GM21367 (cell line): ENCODE results near the gene HSPA1B.
"Not testable (repeated sequence)": the region's sequence is repeated elsewhere in the genome, so short reads cannot be mapped to it uniquely, and the experiment has no call there.

Experiments
- ATAC-seq: cut with Tn5 transposase; IDR thresholded peaks from one replicate; pipeline ENCODE4 v1.9.1; 2021; ENCODE audit not compliant: unreplicated experiment

Gene HSPA1B

DNA sequence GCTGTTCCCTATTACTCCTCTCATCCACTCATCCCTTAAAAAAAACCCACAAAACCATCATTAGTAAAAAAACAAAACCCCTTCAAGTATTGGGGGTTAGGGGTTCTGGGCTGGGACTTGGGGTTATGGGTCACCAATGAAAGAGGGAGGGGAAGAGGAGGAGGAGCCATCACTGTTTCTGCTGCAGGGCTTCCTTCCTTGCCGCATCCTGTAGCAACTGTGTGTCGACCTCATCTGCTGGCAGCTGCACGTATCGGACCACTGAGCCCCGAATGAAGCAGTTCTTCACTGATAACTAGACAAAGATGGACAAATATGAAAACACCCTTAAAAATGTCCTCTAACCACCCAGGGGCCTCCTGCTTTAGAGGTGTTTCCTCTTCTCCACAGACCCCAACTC, 29.9 kb upstream of the HSPA1B start:
- no peak for ATAC-seq

DNA sequence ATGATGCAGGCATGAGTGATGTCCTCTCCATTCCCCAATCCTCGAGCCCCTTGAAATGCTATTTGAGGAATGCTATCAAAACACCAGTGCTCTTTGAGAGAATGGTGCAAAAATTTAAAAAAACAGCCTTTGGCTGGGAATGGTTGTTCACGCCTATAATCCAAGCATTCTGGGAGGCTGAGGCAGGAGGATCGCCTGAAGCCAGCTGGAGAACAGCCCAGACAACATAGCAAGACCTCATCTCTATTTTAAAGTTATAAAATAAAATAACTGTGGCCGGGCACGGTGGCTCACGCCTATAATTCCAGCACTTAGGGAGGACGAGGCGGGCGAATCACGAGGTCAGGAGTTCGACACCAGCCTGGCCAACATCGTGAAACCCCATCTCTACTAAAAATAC, 27.8 kb upstream of the HSPA1B start:
- ATAC-seq, result no peak

GRCh38 chr6:31801031-31801927, 26.3 kb upstream of the HSPA1B start:
- ATAC-seq, result not testable (repeated sequence)

DNA sequence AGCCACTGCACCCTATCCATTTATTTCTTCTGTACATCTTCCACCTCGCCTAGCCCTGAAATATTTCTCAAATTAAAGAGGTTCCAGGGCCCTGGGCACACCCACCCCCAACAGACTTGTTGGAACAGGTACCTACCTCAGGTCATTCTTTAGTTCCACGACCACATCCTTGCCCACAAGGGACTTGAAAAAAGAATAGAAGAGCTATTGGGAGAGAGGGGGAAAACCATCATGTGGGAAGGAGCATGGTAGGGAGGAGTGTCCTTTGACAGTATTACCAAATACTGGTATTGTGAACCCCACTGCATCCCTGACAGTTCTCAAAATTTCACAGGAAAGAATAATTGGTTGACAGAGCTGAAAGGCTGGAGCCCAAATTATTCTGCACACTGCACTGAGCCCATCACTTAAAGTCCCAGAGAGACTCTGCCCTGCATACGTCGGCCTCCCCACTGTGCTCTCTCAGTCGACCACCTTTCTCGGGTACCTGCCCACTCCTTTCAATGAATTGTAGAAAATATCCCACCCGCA, 21.5 kb upstream of the HSPA1B start:
- no peak for ATAC-seq

DNA sequence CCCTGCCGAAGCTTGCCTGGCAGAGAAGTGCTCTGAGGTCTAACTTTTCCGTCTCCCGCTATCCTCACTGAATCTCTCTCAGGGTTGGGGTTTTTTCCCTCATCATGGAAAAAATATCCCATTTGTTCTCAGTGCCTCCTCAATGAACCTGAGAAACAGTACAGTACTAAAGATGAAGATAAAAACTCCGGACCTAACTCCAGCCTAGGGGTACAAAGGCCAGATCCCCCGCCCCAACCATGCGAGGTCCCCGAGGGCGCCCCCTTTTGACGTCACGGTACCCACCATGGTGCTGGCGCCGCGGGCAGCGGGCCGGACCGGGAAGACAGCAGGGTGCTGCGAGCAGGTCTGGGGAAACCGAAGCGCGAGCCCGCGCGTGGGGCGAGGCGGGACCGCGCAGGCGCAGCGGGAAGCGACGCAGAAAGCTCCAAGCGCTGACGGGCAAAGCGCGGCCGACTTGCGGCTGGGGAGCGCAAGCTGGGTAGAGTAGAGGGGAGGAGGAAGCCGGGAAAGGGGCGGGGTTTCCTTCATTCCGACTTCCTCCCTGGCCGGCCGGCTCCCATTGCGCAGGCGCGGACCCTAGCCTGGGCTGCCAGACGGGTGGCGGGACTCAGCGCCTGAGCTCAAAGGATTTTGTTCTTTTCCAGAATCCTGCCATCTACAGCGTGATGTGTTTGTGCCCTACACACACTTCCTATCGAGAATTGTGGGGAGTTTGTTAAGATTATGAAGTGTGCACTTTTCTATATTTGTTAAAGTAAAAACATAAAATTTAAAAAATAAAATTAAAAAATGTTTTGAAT, 20.9 kb upstream of the HSPA1B start, which contains the start of gene LSM2:
LSM2 (minus strand) TSS at position 497 of the 803 bp plus-strand sequence; CDS start at position 288, 209 bp downstream.
- ATAC-seq, result peak; percentile 74

GRCh38 chr6:31808599-31808998, 18.9 kb upstream of the HSPA1B start:
- not testable (repeated sequence) for ATAC-seq

GRCh38 chr6:31811645-31812044, 15.9 kb upstream of the HSPA1B start:
- no peak for ATAC-seq

- ATAC-seq, result no peak
These were observed 14.1 kb upstream of the HSPA1B start for GRCh38 chr6:31813465-31813849.

DNA sequence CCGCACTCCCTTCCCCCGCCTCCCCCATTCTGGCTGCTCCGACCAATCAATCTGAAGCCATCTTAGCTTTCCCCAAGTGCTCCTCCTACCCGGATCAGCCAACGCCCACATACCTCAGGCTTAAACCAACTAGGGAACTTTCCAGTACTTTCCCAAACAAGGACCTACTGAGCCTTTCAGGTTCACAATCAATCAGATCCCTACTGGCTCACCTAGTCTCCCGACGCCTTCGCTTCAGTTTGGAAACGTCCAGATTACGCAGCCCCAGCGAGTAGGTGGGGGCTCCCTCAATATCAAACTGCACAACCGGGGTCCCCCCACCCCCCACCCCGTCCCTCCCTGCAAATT, 12.9 kb upstream of the HSPA1B start:
- no peak for ATAC-seq

DNA sequence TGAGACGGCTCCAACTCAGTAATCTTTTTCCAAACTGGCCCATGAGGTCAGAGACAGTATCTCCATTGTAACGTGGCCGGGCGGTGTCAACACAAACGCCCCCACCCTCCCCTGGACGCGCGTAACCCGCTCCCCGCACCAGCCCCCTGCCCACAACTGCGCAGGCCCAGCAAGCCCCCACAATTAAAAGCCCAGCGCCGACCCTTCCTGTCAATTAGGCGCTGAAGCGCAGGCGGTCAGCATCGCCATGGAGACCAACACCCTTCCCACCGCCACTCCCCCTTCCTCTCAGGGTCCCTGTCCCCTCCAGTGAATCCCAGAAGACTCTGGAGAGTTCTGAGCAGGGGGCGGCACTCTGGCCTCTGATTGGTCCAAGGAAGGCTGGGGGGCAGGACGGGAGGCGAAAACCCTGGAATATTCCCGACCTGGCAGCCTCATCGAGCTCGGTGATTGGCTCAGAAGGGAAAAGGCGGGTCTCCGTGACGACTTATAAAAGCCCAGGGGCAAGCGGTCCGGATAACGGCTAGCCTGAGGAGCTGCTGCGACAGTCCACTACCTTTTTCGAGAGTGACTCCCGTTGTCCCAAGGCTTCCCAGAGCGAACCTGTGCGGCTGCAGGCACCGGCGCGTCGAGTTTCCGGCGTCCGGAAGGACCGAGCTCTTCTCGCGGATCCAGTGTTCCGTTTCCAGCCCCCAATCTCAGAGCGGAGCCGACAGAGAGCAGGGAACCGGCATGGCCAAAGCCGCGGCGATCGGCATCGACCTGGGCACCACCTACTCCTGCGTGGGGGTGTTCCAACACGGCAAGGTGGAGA, 12.3 kb upstream of the HSPA1B start, which contains the start of the genes HSPA1A and HSPA1L:
HSPA1A (plus strand) TSS at position 519 of the 814 bp plus-strand sequence; CDS start at position 733, 214 bp downstream.
HSPA1L (minus strand) TSS at position 259 of the 814 bp plus-strand sequence. CDS start 3,311 bp downstream, outside the sequence.
- no peak for ATAC-seq

GRCh38 chr6:31817133-31817928, 10.2 kb upstream of the HSPA1B start:
- ATAC-seq, result not testable (repeated sequence)

- ATAC-seq, result not testable (repeated sequence)
These were observed 9.5 kb upstream of the HSPA1B start for GRCh38 chr6:31817929-31818511.

DNA sequence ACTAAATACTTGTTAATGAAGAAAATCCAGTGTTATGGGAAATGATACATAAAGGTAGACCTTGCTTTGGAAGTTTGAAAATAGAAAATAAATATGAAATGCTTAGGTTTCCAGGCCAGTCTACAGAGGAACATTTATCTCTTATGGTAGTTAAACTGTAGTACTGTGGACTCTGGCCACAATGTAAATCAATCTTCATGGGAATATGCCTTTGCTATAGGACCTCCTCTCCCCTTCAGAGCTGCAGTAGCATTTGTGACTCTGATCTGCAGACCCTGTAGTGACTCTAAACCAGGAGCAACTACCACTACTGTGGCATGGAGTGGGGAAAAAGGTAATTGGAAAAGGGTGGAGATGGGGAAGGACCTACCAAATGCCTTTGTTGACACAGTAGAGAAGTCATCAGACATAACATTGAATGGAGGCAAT, 7.7 kb upstream of the HSPA1B start:
- no peak for ATAC-seq

GRCh38 chr6:31820399-31820798, 7.1 kb upstream of the HSPA1B start:
- not testable (repeated sequence) for ATAC-seq

DNA sequence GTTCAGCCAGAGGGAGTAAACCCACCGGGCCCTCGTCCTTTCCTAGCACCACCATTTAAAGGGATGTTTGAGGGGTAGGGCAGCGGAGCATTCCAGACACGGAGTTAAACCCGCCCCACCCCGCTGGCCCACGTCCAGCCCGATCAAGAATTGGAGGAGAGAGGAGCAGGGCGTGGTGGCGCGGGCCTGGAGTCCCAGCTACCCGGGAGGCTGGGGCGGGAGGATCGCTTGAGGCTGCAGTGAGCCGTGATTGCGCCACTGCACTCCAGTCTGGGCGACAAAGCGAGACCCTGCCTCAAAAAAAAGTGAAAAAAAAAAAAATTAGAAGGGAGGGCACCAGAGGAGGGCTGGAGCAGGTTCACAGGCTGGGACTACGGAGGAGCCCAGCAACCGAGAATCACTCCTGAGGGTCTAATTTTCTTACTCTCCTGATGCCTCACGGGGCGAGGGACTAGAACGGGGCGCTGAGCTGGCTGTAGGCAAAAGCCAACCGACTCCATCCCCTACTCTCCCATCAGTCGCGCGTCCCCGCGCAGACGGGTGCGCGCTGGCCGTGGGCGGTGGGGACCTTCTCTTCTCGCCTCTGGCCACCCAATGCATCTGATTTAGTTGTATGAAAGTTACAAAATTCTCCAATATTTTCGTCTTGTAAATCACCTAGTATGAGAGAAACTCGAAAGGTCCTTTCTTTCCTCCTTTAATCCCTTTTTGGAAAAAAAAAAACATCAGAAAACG, 6.1 kb upstream of the HSPA1B start:
- ATAC-seq, result no peak

GRCh38 chr6:31822036-31822821, 5.3 kb upstream of the HSPA1B start:
- no peak for ATAC-seq

DNA sequence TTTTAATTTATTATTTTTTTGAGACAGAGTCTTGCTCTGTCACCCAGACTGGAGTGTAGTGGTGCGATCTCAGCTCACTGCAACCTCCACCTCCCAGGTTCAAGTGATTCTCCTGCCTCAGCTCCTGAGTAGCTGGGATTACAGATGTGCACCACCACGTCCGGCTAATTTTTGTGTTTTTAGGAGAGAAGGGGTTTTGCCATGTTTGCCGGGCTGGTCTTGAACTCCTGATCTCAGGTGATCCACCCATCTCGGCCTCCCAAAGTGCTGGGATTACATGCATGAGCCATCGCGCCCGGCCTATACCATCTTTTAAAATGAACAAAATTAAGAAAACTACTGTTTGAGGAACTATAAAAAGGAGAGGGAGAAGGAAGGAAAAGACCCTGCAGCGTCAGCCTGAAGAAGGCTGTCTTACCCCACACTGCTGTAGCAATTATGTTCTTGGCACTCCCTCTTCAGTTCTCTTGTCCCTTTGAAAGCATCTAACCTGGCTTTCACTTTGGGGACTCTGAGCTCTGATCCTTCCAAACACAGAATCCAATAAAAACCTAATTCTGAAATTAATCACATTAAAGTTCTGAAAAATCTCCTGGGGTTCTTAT, 3.8 kb upstream of the HSPA1B start:
- ATAC-seq, result not testable (repeated sequence)
